ENCODE measurements around the gene GTF3C2. TPM values are rescaled to one million over a fixed set of nuclear protein-coding genes. Genes with fewer than 3 reads are reported as not detected.
A peak's percentile ranks its signal among the peaks of the same experiment; 100 is the strongest.
"Not testable (repeated sequence)": the region's sequence is repeated elsewhere in the genome, so short reads cannot be mapped to it uniquely, and the experiment has no call there.

Gene GTF3C2
- total RNA-seq, 1 donor from 2014 or later: 61.3 TPM

- TF ChIP-seq CTCF (IDR thresholded peaks at IDR 0.05; ENCODE audit: insufficient read depth, low read depth, low read length) (no peak), EZH2 (IDR thresholded peaks at IDR 0.05; ENCODE audit: insufficient read depth, low read length) (no peak)
- peaks cover 6% of the 10 kb centered on the region for H3K36me3 Mint-ChIP-seq (ENCODE audit: low read depth, unreplicated experiment)
- no peaks in the 10 kb centered on the region for H3K36me3 ChIP-seq (ENCODE audit: insufficient read depth, low read length)
- no peak overlapping the region for H3K4me2 ChIP-seq (ENCODE audit: low read length)
- H3K9me3 ChIP-seq (ENCODE audit: insufficient read depth, low read depth, low read length): no peaks in the 10 kb centered on the region
- H3K9ac ChIP-seq (ENCODE audit: low read length): no peak overlapping the region
- no peak overlapping the region for H3K4me3 Mint-ChIP-seq (ENCODE audit: unreplicated experiment)
- peaks cover 35% of the 10 kb centered on the region for H3K27me3 Mint-ChIP-seq (ENCODE audit: low read depth, unreplicated experiment)
- H3K27ac ChIP-seq (ENCODE audit: low read depth, low read length): no peak overlapping the region
- DNase-seq (ENCODE audit: low read depth) (no peak), FAIRE-seq (no peak)
- H3K4me3 ChIP-seq (ENCODE audit: insufficient read depth, low read depth, low read length): no peak overlapping the region
- peaks cover 20% of the 10 kb centered on the region for H4K20me1 ChIP-seq (ENCODE audit: insufficient read depth, low read length)
- H3K27me3 ChIP-seq (ENCODE audit: insufficient read depth, low read length): peaks cover 45% of the 10 kb centered on the region
- H3K4me1 Mint-ChIP-seq (ENCODE audit: low read depth, unreplicated experiment): no peaks in the 10 kb centered on the region
- no peak overlapping the region for H2AFZ ChIP-seq (ENCODE audit: low read depth, low read length)
- H3K79me2 ChIP-seq (ENCODE audit: insufficient read depth, low read length): no peaks in the 10 kb centered on the region
- H3K9me3 Mint-ChIP-seq (ENCODE audit: unreplicated experiment): peaks cover 2% of the 10 kb centered on the region
- peaks cover 3% of the 10 kb centered on the region for H3K4me1 ChIP-seq (ENCODE audit: insufficient read depth, low read length)
- no peak overlapping the region for H3K27ac Mint-ChIP-seq (ENCODE audit: unreplicated experiment)
These were observed 51.9 kb downstream of the GTF3C2 start for GRCh38 chr2:27304488-27305240.

GRCh38 chr2:27303093-27304025, 53.2 kb downstream of the GTF3C2 start:
- Histone ChIP-seq H3K36me3 (ENCODE audit: insufficient read depth, low read length) (no peaks in the 10 kb centered on the region), H3K4me3 (ENCODE audit: insufficient read depth, low read depth, low read length) (no peak overlapping the region), H3K4me2 (ENCODE audit: low read length) (peak overlapping the region; percentile 65), H4K20me1 (ENCODE audit: insufficient read depth, low read length) (peaks cover 11% of the 10 kb centered on the region), H3K79me2 (ENCODE audit: insufficient read depth, low read length) (no peaks in the 10 kb centered on the region), H3K4me1 (ENCODE audit: insufficient read depth, low read length) (peaks cover 3% of the 10 kb centered on the region), H3K27ac (ENCODE audit: low read depth, low read length) (no peak overlapping the region), H2AFZ (ENCODE audit: low read depth, low read length) (no peak overlapping the region), H3K27me3 (ENCODE audit: insufficient read depth, low read length) (peaks cover 41% of the 10 kb centered on the region), H3K9ac (ENCODE audit: low read length) (no peak overlapping the region), H3K9me3 (ENCODE audit: insufficient read depth, low read depth, low read length) (no peaks in the 10 kb centered on the region)
- H3K4me3 Mint-ChIP-seq (ENCODE audit: unreplicated experiment): no peak overlapping the region
- H3K4me1 Mint-ChIP-seq (ENCODE audit: low read depth, unreplicated experiment): no peaks in the 10 kb centered on the region
- no peak overlapping the region for H3K27ac Mint-ChIP-seq (ENCODE audit: unreplicated experiment)
- H3K27me3 Mint-ChIP-seq (ENCODE audit: low read depth, unreplicated experiment): peaks cover 36% of the 10 kb centered on the region
- TF ChIP-seq CTCF (IDR thresholded peaks at IDR 0.05; ENCODE audit: insufficient read depth, low read depth, low read length): peak; percentile 90
- TF ChIP-seq EZH2 (IDR thresholded peaks at IDR 0.05; ENCODE audit: insufficient read depth, low read length): no peak
- DNase-seq (ENCODE audit: low read depth) (peak; percentile 32), FAIRE-seq (no peak)
- no peaks in the 10 kb centered on the region for H3K9me3 Mint-ChIP-seq (ENCODE audit: unreplicated experiment)
- peaks cover 2% of the 10 kb centered on the region for H3K36me3 Mint-ChIP-seq (ENCODE audit: low read depth, unreplicated experiment)

- H3K36me3 Mint-ChIP-seq (ENCODE audit: low read depth, unreplicated experiment); H3K9ac ChIP-seq (ENCODE audit: low read length); H3K9me3 Mint-ChIP-seq (ENCODE audit: unreplicated experiment); H3K4me3 Mint-ChIP-seq (ENCODE audit: unreplicated experiment); H3K4me3 ChIP-seq (ENCODE audit: insufficient read depth, low read depth, low read length); H3K9me3 ChIP-seq (ENCODE audit: insufficient read depth, low read depth, low read length); H3K79me2 ChIP-seq (ENCODE audit: insufficient read depth, low read length); H3K27ac Mint-ChIP-seq (ENCODE audit: unreplicated experiment); H4K20me1 ChIP-seq (ENCODE audit: insufficient read depth, low read length); FAIRE-seq; H3K36me3 ChIP-seq (ENCODE audit: insufficient read depth, low read length); H3K4me1 ChIP-seq (ENCODE audit: insufficient read depth, low read length); H3K4me2 ChIP-seq (ENCODE audit: low read length); H2AFZ ChIP-seq (ENCODE audit: low read depth, low read length); H3K27ac ChIP-seq (ENCODE audit: low read depth, low read length); DNase-seq (ENCODE audit: low read depth); H3K4me1 Mint-ChIP-seq (ENCODE audit: low read depth, unreplicated experiment): not testable (repeated sequence)
- peaks cover 34% of the 10 kb centered on the region for H3K27me3 Mint-ChIP-seq (ENCODE audit: low read depth, unreplicated experiment)
- peaks cover 25% of the 10 kb centered on the region for H3K27me3 ChIP-seq (ENCODE audit: insufficient read depth, low read length)
These were observed 56.0 kb downstream of the GTF3C2 start for GRCh38 chr2:27300606-27301005.
